AG09309 (cell line): ENCODE data around the gene SYN1.

ENCODE experiments used
- DNase-seq: peaks from one replicate; pipeline ENCODE4 v3.0.0-alpha.2; 2010; ENCODE audit warnings: low read depth
- H3K4me3 ChIP-seq: 2 replicates; pipeline ENCODE4 v1.5.1; 2011; ENCODE audit warnings: mild to moderate bottlenecking, low read depth, low read length, moderate library complexity; ENCODE audit not compliant: control insufficient read depth
- CTCF ChIP-seq: IDR thresholded peaks from 2 replicates; pipeline ENCODE4 v1.5.1; 2011; ENCODE audit warnings: mild to moderate bottlenecking, low read depth, low read length, inconsistent platforms; ENCODE audit not compliant: insufficient read depth, control insufficient read depth; ENCODE audit errors: missing control alignments

Gene SYN1

GRCh38 chrX:47540754-47541538 is 78.7 kb downstream of the SYN1 start:
- DNase-seq = peak; percentile 76
- peak; percentile 62 for TF ChIP-seq CTCF
- H3K4me3 ChIP-seq = no peak overlapping the region

GRCh38 chrX:47539860-47540259 is 79.8 kb downstream of the SYN1 start:
- no peak for TF ChIP-seq CTCF
- H3K4me3 ChIP-seq = no peak overlapping the region
- DNase-seq = no peak

GRCh38 chrX:47530049-47530448 is 89.6 kb downstream of the SYN1 start:
- TF ChIP-seq CTCF = no peak
- no peak overlapping the region for H3K4me3 ChIP-seq
- DNase-seq = no peak

- DNase-seq = no peak
- TF ChIP-seq CTCF = no peak
Observed at GRCh38 chrX:47529548-47529947, 90.1 kb downstream of the SYN1 start.

GRCh38 chrX:47523713-47524166 is 95.9 kb downstream of the SYN1 start:
- H3K4me3 ChIP-seq = peak overlapping the region; percentile 59
- DNase-seq = no peak
- no peak for TF ChIP-seq CTCF

More at GRCh38 chrX:47529548-47529947, 90.1 kb downstream of the SYN1 start:
- H3K4me3 ChIP-seq = no peak overlapping the region

GRCh38 chrX:47523297-47523696 is 96.4 kb downstream of the SYN1 start:
- peak; percentile 69 for TF ChIP-seq CTCF
- no peak for DNase-seq
- H3K4me3 ChIP-seq = peak overlapping the region; percentile 59
